ENCODE results near the gene VWF.
A peak's percentile ranks its signal among the peaks of the same experiment; 100 is the strongest.

The VWF gene

DNA sequence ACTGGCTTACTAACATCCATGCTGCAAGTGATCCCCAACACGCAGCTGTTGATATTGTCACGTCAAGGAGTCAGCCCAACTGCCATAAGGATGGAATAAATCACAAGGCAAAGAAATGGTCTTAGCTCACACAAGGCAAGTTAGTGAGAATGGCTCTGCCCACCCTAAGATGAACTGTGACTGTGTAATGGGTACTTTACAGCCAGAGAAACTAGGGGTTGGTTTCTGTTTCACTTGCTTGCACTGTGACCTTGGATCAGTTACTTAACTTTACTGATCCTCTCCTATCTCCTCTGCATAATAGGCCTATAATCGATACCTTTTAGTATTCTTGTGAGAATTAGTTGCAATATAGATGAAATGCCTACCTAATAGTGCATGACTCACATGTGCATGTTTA is 127.2 kb downstream of the VWF start:
- TF ChIP-seq, protein P1, sequence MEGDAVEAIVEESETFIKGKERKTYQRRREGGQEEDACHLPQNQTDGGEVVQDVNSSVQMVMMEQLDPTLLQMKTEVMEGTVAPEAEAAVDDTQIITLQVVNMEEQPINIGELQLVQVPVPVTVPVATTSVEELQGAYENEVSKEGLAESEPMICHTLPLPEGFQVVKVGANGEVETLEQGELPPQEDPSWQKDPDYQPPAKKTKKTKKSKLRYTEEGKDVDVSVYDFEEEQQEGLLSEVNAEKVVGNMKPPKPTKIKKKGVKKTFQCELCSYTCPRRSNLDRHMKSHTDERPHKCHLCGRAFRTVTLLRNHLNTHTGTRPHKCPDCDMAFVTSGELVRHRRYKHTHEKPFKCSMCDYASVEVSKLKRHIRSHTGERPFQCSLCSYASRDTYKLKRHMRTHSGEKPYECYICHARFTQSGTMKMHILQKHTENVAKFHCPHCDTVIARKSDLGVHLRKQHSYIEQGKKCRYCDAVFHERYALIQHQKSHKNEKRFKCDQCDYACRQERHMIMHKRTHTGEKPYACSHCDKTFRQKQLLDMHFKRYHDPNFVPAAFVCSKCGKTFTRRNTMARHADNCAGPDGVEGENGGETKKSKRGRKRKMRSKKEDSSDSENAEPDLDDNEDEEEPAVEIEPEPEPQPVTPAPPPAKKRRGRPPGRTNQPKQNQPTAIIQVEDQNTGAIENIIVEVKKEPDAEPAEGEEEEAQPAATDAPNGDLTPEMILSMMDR (IDR thresholded peaks at IDR 0.05; ENCODE audit: control insufficient read depth, extremely low read depth, insufficient read depth) = no peak
- H3K4me3 ChIP-seq (ENCODE audit: low read depth, low read length) = no peak overlapping the region
- no peak for DNase-seq (ENCODE audit: low read depth)

DNA sequence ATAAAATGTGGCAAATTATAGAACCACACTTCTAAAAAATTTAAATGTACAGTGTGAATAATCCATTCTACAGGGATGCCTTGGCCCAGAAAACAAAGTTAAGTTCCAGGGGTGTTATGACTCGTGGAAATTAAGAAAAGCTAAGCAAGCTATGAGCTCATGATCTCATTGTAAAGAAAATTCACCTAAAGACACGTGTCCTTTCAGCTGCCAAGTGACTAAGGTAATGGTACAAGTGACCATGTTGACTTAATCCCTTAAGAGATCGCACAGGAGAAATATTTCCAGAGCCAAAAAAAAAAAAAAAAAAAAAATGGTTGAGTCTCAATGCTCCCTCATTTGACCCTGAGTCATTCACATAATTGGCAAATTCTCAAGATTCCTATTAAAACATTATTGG is 128.0 kb downstream of the VWF start:
- TF ChIP-seq, protein P1 (IDR thresholded peaks at IDR 0.05; ENCODE audit: control insufficient read depth, extremely low read depth, insufficient read depth) = no peak
- no peak overlapping the region for H3K4me3 ChIP-seq (ENCODE audit: low read depth, low read length)
- DNase-seq (ENCODE audit: low read depth) = no peak

DNA sequence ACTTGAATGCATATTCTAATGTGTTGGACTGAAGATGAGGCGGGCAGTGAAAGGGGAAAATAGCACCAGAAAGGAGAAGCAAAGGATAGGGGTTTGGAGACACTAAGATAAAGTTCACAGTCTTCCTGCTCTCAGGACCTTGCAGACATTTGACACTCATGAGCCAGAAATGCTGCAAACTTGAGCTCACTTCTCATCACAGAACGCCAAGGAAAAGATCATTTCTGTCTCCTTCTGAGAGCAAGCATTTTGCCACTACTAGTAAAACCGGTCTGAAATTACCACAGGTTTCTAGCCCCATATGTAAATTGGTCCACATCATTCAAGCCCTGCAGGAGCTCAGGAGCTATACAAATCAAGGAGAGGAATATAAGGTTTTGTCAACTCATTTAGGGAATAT is 134.8 kb downstream of the VWF start:
- TF ChIP-seq, protein P1 (IDR thresholded peaks at IDR 0.05; ENCODE audit: control insufficient read depth, extremely low read depth, insufficient read depth) = no peak
- H3K4me3 ChIP-seq (ENCODE audit: low read depth, low read length) = no peak overlapping the region
- DNase-seq (ENCODE audit: low read depth) = no peak

DNA sequence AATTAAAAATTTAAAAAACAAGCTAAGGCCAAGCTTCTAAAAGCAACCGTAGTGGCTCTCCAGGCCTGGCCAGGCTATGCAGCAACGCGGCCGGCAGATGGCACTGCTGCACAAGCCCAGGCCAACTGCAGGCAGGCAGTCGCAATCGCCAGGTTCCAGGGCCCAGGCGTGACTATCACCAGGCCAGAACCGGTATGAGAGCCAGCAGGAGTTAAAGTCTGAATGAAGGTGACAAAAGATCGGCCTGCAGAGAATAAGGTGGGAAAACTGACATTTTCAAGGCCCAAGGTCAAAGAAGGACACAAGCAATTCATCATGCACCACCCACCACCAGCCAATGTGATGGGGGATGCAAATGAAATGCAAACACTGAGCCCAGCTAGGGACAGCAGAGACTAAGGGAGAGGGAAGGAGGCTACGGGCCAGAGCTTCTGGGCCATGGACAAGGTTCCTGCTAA is 135.8 kb downstream of the VWF start:
- DNase-seq (ENCODE audit: low read depth) = peak; percentile 64
- H3K4me3 ChIP-seq (ENCODE audit: low read depth, low read length) = no peak overlapping the region
- TF ChIP-seq, protein P1 (IDR thresholded peaks at IDR 0.05; ENCODE audit: control insufficient read depth, extremely low read depth, insufficient read depth) = peak; percentile 96

DNA sequence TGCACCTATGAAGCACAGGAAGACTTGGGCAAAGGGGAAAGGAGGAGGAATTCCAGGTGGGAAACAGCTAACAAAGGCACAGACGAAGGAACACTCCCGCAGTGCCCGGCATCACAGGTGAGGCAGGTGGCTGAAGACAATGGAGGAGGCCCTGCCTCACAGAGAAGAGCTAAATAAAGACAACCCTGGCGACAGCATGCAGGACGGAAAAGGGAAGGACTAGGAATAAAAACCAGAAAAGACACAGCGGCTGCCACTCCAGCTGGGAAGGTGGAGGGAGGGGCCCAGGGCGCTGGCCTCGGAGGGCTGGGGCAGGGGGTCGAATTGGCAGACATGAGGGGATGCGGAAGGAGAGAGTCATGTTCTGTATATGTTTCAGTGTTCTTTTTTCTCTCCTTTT is 136.4 kb downstream of the VWF start:
- TF ChIP-seq, protein P1 (IDR thresholded peaks at IDR 0.05; ENCODE audit: control insufficient read depth, extremely low read depth, insufficient read depth) = no peak
- no peak for DNase-seq (ENCODE audit: low read depth)
- no peak overlapping the region for H3K4me3 ChIP-seq (ENCODE audit: low read depth, low read length)

DNA sequence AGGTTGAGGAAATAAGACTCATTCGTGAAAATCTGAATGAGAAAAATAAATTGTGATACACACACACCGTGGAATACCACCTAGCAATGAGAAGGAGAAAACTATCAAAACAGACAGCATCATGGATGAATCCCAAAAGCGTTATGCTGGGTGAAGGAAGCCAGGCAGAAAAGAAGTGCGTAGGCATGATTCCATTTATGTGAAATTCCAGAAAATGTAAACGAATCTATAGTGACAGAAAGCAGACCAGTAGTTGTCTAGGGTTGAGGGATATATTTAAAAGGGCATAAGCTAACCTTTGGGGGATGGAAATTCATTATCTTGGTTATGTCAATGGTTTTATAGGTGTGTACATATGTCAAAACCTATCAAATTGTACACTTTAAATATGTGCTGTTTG is 136.9 kb downstream of the VWF start:
- H3K4me3 ChIP-seq (ENCODE audit: low read depth, low read length) = no peak overlapping the region
- DNase-seq (ENCODE audit: low read depth) = no peak
- TF ChIP-seq, protein P1 (IDR thresholded peaks at IDR 0.05; ENCODE audit: control insufficient read depth, extremely low read depth, insufficient read depth) = no peak

DNA sequence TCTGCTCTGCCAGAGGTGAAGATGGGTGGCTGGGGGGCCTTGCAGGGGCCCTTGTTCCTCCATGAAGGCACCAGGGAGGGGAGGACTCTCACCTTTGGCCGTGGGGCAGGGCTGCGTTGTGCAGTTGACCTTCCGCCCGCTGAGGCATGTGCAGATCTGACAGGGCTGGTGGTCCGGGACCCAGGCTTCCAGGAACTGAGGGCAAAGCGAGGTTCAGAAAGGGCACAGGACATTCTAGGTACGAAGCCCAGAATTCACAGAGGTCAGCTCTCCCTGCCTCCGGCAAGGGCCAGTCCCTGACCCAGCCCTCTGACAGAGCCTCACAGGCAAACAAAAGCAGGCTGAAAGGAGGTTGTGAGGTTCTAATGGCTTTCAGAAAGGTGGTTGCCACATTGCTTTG is 139.0 kb downstream of the VWF start:
- H3K4me3 ChIP-seq (ENCODE audit: low read depth, low read length) = no peak overlapping the region
- DNase-seq (ENCODE audit: low read depth) = no peak
- TF ChIP-seq, protein P1 (IDR thresholded peaks at IDR 0.05; ENCODE audit: control insufficient read depth, extremely low read depth, insufficient read depth) = no peak

Measured in LNCaP clone FGC (cell line).